Gastroesophageal sphincter (tissue), 4 donors: ENCODE measurements around the gene TLCD5. TPM values are rescaled to one million over a fixed set of nuclear protein-coding genes. Genes with fewer than 3 reads are reported as not detected.

Experiments
- ATAC-seq: fragments of 150-250 bp; one replicate; pipeline ENCODE4 v1.9.1; 2016; ENCODE audit warnings: mild to moderate bottlenecking, moderate library complexity
- H3K27ac ChIP-seq, 4 donors: fragments of 200-600 bp; sonication (generic) in 3 of 4; 1 replicate in 3 of 4; 2 replicates in 1 of 4; pipeline ENCODE4 v1.5.1; 2016 to 2019
- H3K27me3 ChIP-seq: fragments of 200-600 bp; sonication (generic); one replicate; pipeline ENCODE4 v1.5.1; 2019
- H3K36me3 ChIP-seq, 2 donors: fragments of 200-600 bp; sonication (generic); one replicate each; pipeline ENCODE4 v1.5.1; 2019; ENCODE audit warnings: control low read depth in 1 of 2
- H3K4me1 ChIP-seq, 3 donors: fragments of 200-600 bp; sonication (generic); 1 replicate in 2 of 3; 2 replicates in 1 of 3; pipeline ENCODE4 v1.5.1; 2016 to 2019; ENCODE audit warnings: control low read depth in 2 of 3
- H3K4me3 ChIP-seq, 2 donors: fragments of 200-600 bp; sonication (generic); one replicate each; pipeline ENCODE4 v1.5.1; 2019; ENCODE audit warnings: mild to moderate bottlenecking in 1 of 2, moderate library complexity in 1 of 2
- H3K9me3 ChIP-seq, 3 donors: fragments of 200-600 bp; sonication (generic); one replicate each; pipeline ENCODE4 v1.5.1; 2017 to 2019; ENCODE audit warnings: control low read depth in 2 of 3
- CTCF ChIP-seq, 4 experiments: fragments of 200-600 bp in 2 of 4; fragments of 450-650 bp in 2 of 4; sonication (generic) in 1 of 4; IDR thresholded peaks; one replicate each; pipeline ENCODE4 v1.5.1; 2017 to 2019; ENCODE audit warnings: antibody characterized with exemption in 4 of 4, mild to moderate bottlenecking in 2 of 4, moderate library complexity in 2 of 4
- EP300 ChIP-seq: sonication (generic); formaldehyde crosslinking; IDR thresholded peaks from one replicate; pipeline ENCODE4 v1.6.1; 2017; ENCODE audit warnings: antibody characterized with exemption, mild to moderate bottlenecking
- POLR2A ChIP-seq, 2 donors: fragments of 450-650 bp; IDR thresholded peaks; one replicate each; pipeline ENCODE4 v1.6.1; 2017; ENCODE audit warnings: antibody characterized with exemption in 2 of 2, mild to moderate bottlenecking in 2 of 2, moderate library complexity in 1 of 2
- POLR2AphosphoS5 ChIP-seq: sonication (generic); formaldehyde crosslinking; IDR thresholded peaks from one replicate; pipeline ENCODE4 v1.6.1; 2017; ENCODE audit warnings: antibody characterized with exemption
- WGBS, 2 donors: methylation state at CpG; one replicate each; pipeline ENCODE4 v1.1.5; 2018; ENCODE audit warnings: low coverage in 1 of 2; 5-methylcytosine and 5-hydroxymethylcytosine counted together
- total RNA-seq, 4 donors: library from RNA; depleted of rRNA; stranded (reverse); fragments of >200 nt; gene quantifications; one replicate each; pipeline ENCODE4 v1.1.0, GENCODE V29; 2016

Gene TLCD5
- total RNA-seq, 4 donors from 2014 or later, result 6.1 to 8.1 (median 7.5) TPM

- TF ChIP-seq EP300 (no peak), POLR2AphosphoS5 (no peak), CTCF (IDR thresholded peaks at IDR 0.05) (no peak), POLR2A (IDR thresholded peaks at IDR 0.05) (no peak)
- H3K9me3 ChIP-seq, result no peaks in the 10 kb centered on the region
- no peaks in the 10 kb centered on the region for H3K36me3 ChIP-seq
- 55 to 83% methylated on average over 1 of the region's 1 CpG for WGBS, 2 donors
- H3K4me1 ChIP-seq, result peaks cover 22 to 95% (median 33%) of the 10 kb centered on the region in 3 donors
- no peak overlapping the region for H3K27ac ChIP-seq
- no peak overlapping the region for H3K4me3 ChIP-seq
- no peaks in the 10 kb centered on the region for H3K27me3 ChIP-seq
- no peak for ATAC-seq
Observed at GRCh38 chr11:120344302-120345004, 19.4 kb downstream of the TLCD5 start.

- H3K4me3 ChIP-seq, result no peak overlapping the region
- 13 to 20% methylated on average over 1 of the region's 1 CpG for WGBS, 2 donors
- no peaks in the 10 kb centered on the region for H3K27me3 ChIP-seq
- no peaks in the 10 kb centered on the region for H3K9me3 ChIP-seq
- no peaks in the 10 kb centered on the region for H3K36me3 ChIP-seq
- TF ChIP-seq CTCF (IDR thresholded peaks at IDR 0.05) (no peak), EP300 (no peak), POLR2AphosphoS5 (no peak), POLR2A (IDR thresholded peaks at IDR 0.05) (no peak)
- no peak for ATAC-seq
- H3K27ac ChIP-seq, result peak overlapping the region in 2 of 4 donors; percentile 62 to 69
- H3K4me1 ChIP-seq, result peaks cover 22 to 91% (median 27%) of the 10 kb centered on the region in 3 donors
Observed at GRCh38 chr11:120346233-120346632, 21.1 kb downstream of the TLCD5 start.

- TF ChIP-seq POLR2A (IDR thresholded peaks at IDR 0.05) (no peak), CTCF (IDR thresholded peaks at IDR 0.05) (no peak), EP300 (no peak), POLR2AphosphoS5 (no peak)
- no peak for ATAC-seq
- H3K9me3 ChIP-seq, result no peaks in the 10 kb centered on the region
- H3K36me3 ChIP-seq, result no peaks in the 10 kb centered on the region
- H3K27me3 ChIP-seq, result no peaks in the 10 kb centered on the region
- no peak overlapping the region for H3K4me3 ChIP-seq
- H3K27ac ChIP-seq, result no peak overlapping the region
- peaks cover 7 to 69% (median 18%) of the 10 kb centered on the region in 3 donors for H3K4me1 ChIP-seq
Observed at GRCh38 chr11:120350637-120351036, 25.5 kb downstream of the TLCD5 start.

DNA sequence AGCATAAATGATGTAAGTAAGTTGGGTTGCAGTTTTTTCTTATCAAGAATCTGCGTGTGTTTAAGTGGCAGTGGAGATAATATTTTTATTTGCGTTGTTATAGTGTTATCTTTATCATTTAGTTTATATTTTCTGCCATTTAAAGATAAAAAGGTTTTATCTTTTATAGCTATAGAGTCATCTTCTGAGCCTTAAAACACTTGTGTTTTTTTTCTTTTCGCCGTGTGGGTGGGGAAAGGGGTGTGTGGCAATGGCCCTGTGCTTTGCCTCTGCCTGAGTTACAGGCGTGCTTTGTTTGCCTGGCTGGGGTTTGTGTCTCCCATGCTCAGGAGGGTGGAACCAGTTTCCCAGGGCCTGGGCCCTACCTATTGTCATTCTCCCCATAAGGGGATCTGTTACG lies 27.3 kb downstream of the TLCD5 start:
- WGBS, 2 donors, result 76 to 94% methylated on average over 2 to 5 of the region's 6 CpGs
- Histone ChIP-seq H3K27ac (no peak overlapping the region), H3K4me1 (peaks cover 0 to 70% (median 7%) of the 10 kb centered on the region in 3 donors), H3K4me3 (no peak overlapping the region), H3K27me3 (no peaks in the 10 kb centered on the region), H3K9me3 (no peaks in the 10 kb centered on the region), H3K36me3 (no peaks in the 10 kb centered on the region)
- no peak for ATAC-seq
- TF ChIP-seq EP300 (no peak), CTCF (IDR thresholded peaks at IDR 0.05) (no peak), POLR2A (IDR thresholded peaks at IDR 0.05) (no peak), POLR2AphosphoS5 (no peak)

GRCh38 chr11:120354068-120354467 lies 29.0 kb downstream of the TLCD5 start:
- H3K36me3 ChIP-seq, result no peaks in the 10 kb centered on the region
- H3K4me3 ChIP-seq, result no peak overlapping the region
- ATAC-seq, result no peak
- H3K27ac ChIP-seq, result no peak overlapping the region
- H3K27me3 ChIP-seq, result no peaks in the 10 kb centered on the region
- 44 to 80% methylated on average over 1 of the region's 1 CpG for WGBS, 2 donors
- H3K4me1 ChIP-seq, result peaks cover 0 to 61% (median 3%) of the 10 kb centered on the region in 3 donors
- TF ChIP-seq EP300 (no peak), POLR2A (IDR thresholded peaks at IDR 0.05) (no peak), CTCF (IDR thresholded peaks at IDR 0.05) (no peak), POLR2AphosphoS5 (no peak)
- no peaks in the 10 kb centered on the region for H3K9me3 ChIP-seq
